Smooth muscle cell (in vitro differentiated cells): ENCODE data around the gene LBH. TPM values are rescaled to one million over a fixed set of nuclear protein-coding genes. Genes with fewer than 3 reads are reported as not detected.

Source experiments
- DNase-seq: peaks from one replicate; lab custom pipeline; 2025; ENCODE audit not compliant: unreplicated experiment; lab: John Stamatoyannopoulos, UW
- H2AFZ ChIP-seq: fragments of 200-600 bp; sonication (generic); 2 replicates; pipeline ENCODE4 v1.6.0; 2016; ENCODE audit warnings: antibody characterized with exemption, low read depth, mild to moderate bottlenecking
- H3F3A ChIP-seq: fragments of 200-600 bp; sonication (generic); 2 replicates; pipeline ENCODE4 v1.6.0; 2017; ENCODE audit warnings: antibody characterized with exemption, low read depth
- H3K27ac ChIP-seq: fragments of 200-600 bp; sonication (generic); 2 replicates; pipeline ENCODE4 v1.5.1; 2016; ENCODE audit warnings: low read depth, mild to moderate bottlenecking
- H3K27me3 ChIP-seq: fragments of 200-600 bp; sonication (generic); 2 replicates; pipeline ENCODE4 v1.6.1; 2016; ENCODE audit warnings: low read depth, mild to moderate bottlenecking
- H3K36me3 ChIP-seq: fragments of 200-600 bp; sonication (generic); 2 replicates; pipeline ENCODE4 v1.5.1; 2016; ENCODE audit warnings: low read depth
- H3K4me1 ChIP-seq: fragments of 200-600 bp; sonication (generic); 2 replicates; pipeline ENCODE4 v1.5.1; 2016; ENCODE audit warnings: low read depth
- H3K4me2 ChIP-seq: fragments of 200-600 bp; sonication (generic); 2 replicates; pipeline ENCODE4 v1.6.0; 2016; ENCODE audit warnings: mild to moderate bottlenecking
- H3K4me3 ChIP-seq: fragments of 200-600 bp; sonication (generic); 2 replicates; pipeline ENCODE4 v1.5.1; 2016; ENCODE audit warnings: mild to moderate bottlenecking
- H3K79me2 ChIP-seq: fragments of 200-600 bp; sonication (generic); 2 replicates; pipeline ENCODE4 v1.6.0; 2016; ENCODE audit warnings: low read depth, mild to moderate bottlenecking
- H3K9ac ChIP-seq: fragments of 200-600 bp; sonication (generic); 2 replicates; pipeline ENCODE4 v1.6.0; 2016; ENCODE audit warnings: low read depth
- H3K9me3 ChIP-seq: fragments of 200-600 bp; sonication (generic); replicated peaks from 2 replicates; pipeline ENCODE4 v1.5.1; 2016; ENCODE audit warnings: low read depth
- H4K20me1 ChIP-seq: fragments of 200-600 bp; sonication (generic); 2 replicates; pipeline ENCODE4 v1.6.0; 2016; ENCODE audit warnings: low read depth
- CTCF ChIP-seq: fragments of 200-600 bp; sonication (generic); IDR thresholded peaks from 2 replicates; pipeline ENCODE4 v1.5.1; 2017; ENCODE audit warnings: borderline replicate concordance, mild to moderate bottlenecking, antibody characterized with exemption; ENCODE audit not compliant: insufficient read depth, poor library complexity, severe bottlenecking
- WGBS: methylation state at CpG from one replicate; pipeline ENCODE4 v1.1.7; 2016; ENCODE audit warnings: low lambda C conversion rate; 5-methylcytosine and 5-hydroxymethylcytosine counted together
- polyA plus RNA-seq: library from polyadenylated mRNA; unstranded; fragments of >200 nt; fragmentation: Nextera tagmentation; extraction: Ambion mirVana; gene quantifications from 2 replicates; pipeline ENCODE4 v1.2.1, GENCODE V29; 2016
- total RNA-seq: library from RNA; depleted of rRNA; stranded (reverse); fragments of >200 nt; gene quantifications from 2 replicates; pipeline ENCODE4 v1.2.3, GENCODE V29; 2014

The LBH gene
- total and polyA plus RNA-seq, 2 experiments from 2014 or later = 31.0 to 35.2 TPM

DNA sequence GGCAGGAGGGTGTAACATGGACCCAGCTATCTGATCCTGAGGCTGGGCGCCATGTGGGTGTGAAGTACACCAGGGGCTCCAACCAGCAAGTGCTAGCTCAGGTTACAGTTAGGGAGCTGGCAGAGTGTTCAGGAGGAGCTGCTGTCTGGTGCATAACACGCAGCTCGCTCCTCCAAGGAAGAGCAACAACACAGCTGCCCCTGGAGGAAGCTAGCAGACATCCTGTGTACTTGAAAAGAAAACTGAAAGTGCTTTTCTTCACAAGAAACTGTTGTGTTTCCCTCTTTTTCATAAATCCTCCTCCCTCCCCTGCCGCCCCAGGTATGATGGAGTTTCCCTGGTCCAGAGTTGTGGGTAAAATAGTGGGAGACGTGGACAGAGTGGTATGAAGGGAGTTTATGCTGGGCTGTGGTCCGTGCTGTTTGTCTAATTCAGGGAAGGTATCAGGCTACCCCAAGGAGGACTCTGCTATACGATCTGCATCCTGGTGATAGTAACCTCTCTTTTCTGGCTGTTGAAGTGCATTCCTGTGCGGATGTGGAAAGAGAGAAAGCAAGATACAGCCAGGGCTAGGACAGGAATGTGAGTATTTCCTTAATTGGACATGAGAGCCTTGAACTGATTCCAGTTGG lies 6.1 kb upstream of the LBH start:
- Histone ChIP-seq H3K27me3 (peaks cover 3% of the 10 kb centered on the region), H3K9ac (no peak overlapping the region), H3K4me2 (peak overlapping the region; percentile 70), H3K36me3 (no peaks in the 10 kb centered on the region), H3K27ac (peak overlapping the region; percentile 63), H3K4me3 (peak overlapping the region; percentile 36), H3K4me1 (peaks cover 16% of the 10 kb centered on the region), H4K20me1 (no peaks in the 10 kb centered on the region), H3F3A (peaks cover 19% of the 10 kb centered on the region), H3K9me3 (no peaks in the 10 kb centered on the region), H3K79me2 (no peaks in the 10 kb centered on the region), H2AFZ (peak overlapping the region; percentile 69)
- WGBS = 55% methylated on average over 8 of the region's 8 CpGs
- no peak for DNase-seq
- TF ChIP-seq CTCF = no peak

GRCh38 chr2:30226144-30227032 lies 4.9 kb upstream of the LBH start:
- H3K27ac ChIP-seq = peak overlapping the region; percentile 63
- peak overlapping the region; percentile 70 for H3K4me2 ChIP-seq
- H3K9me3 ChIP-seq = no peaks in the 10 kb centered on the region
- peaks cover 16% of the 10 kb centered on the region for H3K4me1 ChIP-seq
- H4K20me1 ChIP-seq = no peaks in the 10 kb centered on the region
- no peak for TF ChIP-seq CTCF
- WGBS = 55% methylated on average over 10 of the region's 10 CpGs
- H2AFZ ChIP-seq = peak overlapping the region; percentile 69
- no peaks in the 10 kb centered on the region for H3K36me3 ChIP-seq
- H3K79me2 ChIP-seq = no peaks in the 10 kb centered on the region
- peaks cover 23% of the 10 kb centered on the region for H3F3A ChIP-seq
- H3K27me3 ChIP-seq = peaks cover 2% of the 10 kb centered on the region
- no peak for DNase-seq
- no peak overlapping the region for H3K9ac ChIP-seq
- H3K4me3 ChIP-seq = no peak overlapping the region

DNA sequence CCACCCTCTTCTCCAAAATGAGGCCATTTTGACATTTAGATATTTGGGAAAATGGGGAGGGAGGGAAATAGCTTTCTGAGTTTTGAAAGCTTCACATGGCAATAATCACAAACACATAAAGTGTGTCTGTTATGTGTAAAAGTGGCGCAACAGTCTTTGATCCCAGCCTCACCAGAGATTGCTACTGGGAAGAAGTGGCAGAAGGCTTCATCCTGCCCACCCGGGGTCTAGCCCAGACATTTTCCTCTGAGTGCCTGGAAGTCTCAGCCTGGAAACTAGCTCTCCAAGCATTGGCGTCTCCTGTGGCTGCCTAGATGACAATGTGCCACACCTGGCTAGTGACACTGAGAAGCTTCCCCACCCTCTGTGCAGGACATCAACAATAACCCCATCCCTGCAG lies 1.7 kb upstream of the LBH start:
- Histone ChIP-seq H3K9me3 (no peaks in the 10 kb centered on the region), H3K27ac (no peak overlapping the region), H3K9ac (no peak overlapping the region), H2AFZ (no peak overlapping the region), H3K27me3 (no peaks in the 10 kb centered on the region), H3K4me2 (no peak overlapping the region), H3K36me3 (no peaks in the 10 kb centered on the region), H4K20me1 (peaks cover 19% of the 10 kb centered on the region), H3K4me1 (peaks cover 33% of the 10 kb centered on the region), H3F3A (peaks cover 23% of the 10 kb centered on the region), H3K79me2 (peaks cover 18% of the 10 kb centered on the region), H3K4me3 (no peak overlapping the region)
- WGBS = 40% methylated on average over 3 of the region's 3 CpGs
- TF ChIP-seq CTCF = no peak
- no peak for DNase-seq
